GM13977 (cell line): ENCODE measurements around the gene GRAMD1A.
A peak's percentile ranks its signal among the peaks of the same experiment; 100 is the strongest.

Experiments used
- DNase-seq: peaks from one replicate; pipeline ENCODE4 v3.0.0; 2012; ENCODE audit warnings: low spot score
- in situ Hi-C: fragments of 300-500 bp; cut with MboI; formaldehyde crosslinking; loops from one replicate; pipeline ENCODE4 v1.12.0; 2022; ENCODE audit warnings: low sequenced_read_pairs, low pct_unique_long_range_greater_than_20kb, mixed read lengths, inconsistent platforms; ENCODE audit not compliant: unreplicated experiment
- TF ChIP-seq, protein P1 (sequence below): IDR thresholded peaks from 2 replicates; pipeline ENCODE4 v1.5.1; 2012; ENCODE audit warnings: mild to moderate bottlenecking, control low read depth; ENCODE audit not compliant: insufficient read depth; ENCODE audit errors: extremely low read depth, missing control alignments

GRAMD1A gene

DNA sequence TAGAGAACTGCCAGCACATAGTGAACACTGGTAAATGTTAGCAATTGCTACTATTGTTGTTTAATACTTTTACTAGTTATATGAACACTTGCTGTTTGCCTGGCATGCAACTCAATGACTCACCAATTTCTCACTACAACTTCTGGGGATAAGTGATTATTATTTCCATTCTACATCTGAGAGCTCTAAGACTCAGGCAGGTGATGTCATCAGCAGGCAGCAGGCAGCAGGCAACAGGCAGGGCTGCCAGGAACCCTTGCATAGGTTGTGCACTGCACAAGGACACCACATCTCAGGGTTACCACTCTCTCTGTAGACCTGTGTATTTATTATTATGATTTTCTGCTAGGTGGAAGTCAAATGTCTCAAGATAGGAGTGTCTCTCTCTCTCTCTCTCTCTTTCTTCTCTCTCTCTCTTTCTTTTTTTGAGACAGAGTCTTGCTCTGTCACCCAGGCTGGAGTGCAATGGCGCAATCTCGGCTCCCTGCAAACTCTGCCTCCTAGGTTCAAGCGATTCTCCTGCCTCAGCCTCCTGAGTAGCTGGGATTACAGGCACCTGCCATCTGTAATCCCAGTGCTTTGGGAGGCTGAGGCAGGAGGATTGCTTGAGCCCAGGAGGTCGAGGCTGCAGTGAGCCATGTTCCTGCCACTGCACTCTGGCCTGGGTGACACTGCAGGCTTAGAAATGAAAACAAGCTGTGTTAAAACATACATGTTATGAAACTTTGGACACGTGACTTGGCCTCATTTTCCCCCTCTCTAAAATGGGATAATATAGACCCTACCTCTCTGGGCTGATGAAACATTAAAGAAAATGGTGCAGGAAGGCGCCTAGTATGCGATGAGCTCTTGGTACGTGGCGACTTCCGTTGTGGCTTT, 64.1 kb downstream of the GRAMD1A start:
- TF ChIP-seq, protein P1, sequence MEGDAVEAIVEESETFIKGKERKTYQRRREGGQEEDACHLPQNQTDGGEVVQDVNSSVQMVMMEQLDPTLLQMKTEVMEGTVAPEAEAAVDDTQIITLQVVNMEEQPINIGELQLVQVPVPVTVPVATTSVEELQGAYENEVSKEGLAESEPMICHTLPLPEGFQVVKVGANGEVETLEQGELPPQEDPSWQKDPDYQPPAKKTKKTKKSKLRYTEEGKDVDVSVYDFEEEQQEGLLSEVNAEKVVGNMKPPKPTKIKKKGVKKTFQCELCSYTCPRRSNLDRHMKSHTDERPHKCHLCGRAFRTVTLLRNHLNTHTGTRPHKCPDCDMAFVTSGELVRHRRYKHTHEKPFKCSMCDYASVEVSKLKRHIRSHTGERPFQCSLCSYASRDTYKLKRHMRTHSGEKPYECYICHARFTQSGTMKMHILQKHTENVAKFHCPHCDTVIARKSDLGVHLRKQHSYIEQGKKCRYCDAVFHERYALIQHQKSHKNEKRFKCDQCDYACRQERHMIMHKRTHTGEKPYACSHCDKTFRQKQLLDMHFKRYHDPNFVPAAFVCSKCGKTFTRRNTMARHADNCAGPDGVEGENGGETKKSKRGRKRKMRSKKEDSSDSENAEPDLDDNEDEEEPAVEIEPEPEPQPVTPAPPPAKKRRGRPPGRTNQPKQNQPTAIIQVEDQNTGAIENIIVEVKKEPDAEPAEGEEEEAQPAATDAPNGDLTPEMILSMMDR = no peak
- in situ Hi-C loops = no loop called here
- no peak for DNase-seq

DNA sequence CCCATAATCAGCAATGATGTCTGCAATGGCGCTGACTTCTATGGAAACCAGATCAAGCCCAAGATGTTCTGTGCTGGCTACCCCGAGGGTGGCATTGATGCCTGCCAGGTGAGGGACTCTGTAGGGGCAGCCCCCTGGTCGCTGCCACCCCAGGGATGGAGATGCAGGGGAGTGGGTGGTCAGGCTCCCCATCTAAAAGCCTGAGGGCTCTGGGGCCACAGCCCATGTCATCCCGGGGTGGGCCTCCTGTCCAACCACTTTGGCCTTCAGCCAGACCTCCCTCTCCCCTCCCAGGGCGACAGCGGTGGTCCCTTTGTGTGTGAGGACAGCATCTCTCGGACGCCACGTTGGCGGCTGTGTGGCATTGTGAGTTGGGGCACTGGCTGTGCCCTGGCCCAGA, 65.5 kb downstream of the GRAMD1A start:
- TF ChIP-seq, protein P1 = no peak
- in situ Hi-C loops = no loop called here
- DNase-seq = no peak

DNA sequence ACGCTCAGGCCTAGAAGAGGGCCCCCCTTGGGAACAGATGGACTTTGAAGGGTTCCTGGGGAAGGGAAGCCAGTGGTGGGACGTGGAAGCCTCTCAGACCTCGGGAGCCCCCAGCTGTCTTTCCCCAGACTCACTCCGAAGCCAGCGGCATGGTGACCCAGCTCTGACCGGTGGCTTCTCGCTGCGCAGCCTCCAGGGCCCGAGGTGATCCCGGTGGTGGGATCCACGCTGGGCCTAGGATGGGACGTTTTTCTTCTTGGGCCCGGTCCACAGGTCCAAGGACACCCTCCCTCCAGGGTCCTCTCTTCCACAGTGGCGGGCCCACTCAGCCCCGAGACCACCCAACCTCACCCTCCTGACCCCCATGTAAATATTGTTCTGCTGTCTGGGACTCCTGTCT, 66.0 kb downstream of the GRAMD1A start:
- in situ Hi-C loops = no loop called here
- TF ChIP-seq, protein P1 = no peak
- DNase-seq = no peak

DNA sequence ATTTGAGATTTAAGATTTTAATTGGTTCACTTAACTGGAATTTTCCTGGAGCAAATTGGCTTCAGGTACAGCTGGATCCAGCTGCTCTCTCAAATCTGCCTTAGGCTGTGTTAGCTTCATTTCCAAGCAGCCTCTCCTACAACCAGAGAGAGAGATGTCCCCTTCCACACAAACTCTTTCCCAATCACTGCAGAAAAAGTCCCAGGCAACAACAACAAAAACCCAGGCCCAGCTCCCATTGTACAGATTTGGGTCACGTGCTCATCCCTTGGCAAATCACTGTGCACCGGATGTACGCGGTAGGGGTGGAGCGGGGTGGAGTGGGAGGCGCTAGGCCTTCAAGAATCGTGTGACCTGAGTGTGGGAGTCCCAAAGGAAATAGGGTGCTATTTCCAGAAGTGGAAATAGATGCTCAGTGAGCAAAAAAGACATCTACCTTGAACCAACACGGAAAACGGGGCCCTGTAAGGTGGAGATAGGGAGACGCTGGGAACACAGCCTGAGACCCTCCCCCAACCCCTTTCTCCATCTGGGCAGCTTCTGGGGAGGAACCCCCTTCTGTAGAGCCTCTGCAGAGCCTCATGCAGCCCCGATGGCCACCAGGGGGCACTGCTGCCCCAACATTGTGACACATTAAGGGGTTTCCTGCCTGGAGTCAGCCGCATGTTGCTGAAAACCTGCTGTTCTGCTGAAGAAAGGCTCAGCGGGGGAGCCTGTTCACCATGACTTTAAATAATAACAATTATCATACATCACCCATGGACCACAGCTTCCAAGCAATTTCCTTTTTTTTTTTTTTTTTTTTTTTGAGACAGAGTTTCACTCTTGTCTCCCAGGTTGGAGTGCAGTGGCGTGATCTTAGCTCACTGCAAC, 66.8 kb downstream of the GRAMD1A start:
- in situ Hi-C loops = no loop called here
- peak; percentile 92 for DNase-seq
- TF ChIP-seq, protein P1 = peak; percentile 93

DNA sequence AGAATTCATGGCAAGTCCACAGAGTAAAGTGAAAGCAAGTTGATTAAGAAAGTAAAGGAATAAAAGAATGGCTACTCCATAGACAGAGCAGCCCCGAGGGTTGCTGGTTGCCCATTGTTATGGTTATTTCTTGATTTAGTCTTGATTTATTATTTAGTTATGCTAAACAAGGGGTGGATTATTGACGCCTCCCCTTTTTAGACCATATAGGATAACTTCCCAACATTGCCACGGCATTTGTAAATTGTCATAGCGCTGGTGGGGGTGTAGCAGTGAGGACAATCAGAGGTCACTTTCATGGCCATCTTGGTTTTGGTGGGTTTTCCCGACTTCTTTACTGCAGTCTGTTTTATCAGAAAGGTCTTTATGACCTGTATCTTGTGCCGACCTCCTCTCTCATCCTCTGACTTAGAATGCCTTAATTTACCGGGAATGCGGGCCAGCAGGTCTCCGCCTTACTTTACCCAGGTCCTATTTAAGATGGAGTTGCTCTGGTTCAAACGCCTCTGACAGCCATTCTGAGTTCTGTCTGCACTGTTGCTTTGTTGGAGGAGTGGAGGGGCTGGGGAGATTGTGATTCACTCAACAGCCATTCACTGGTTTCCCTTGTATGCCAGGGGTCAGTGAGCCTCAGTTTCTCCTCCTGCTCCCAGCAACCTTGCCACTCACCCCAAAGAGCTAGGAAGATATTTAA, 69.0 kb downstream of the GRAMD1A start:
- in situ Hi-C loops = no loop called here
- TF ChIP-seq, protein P1 = no peak
- no peak for DNase-seq

DNA sequence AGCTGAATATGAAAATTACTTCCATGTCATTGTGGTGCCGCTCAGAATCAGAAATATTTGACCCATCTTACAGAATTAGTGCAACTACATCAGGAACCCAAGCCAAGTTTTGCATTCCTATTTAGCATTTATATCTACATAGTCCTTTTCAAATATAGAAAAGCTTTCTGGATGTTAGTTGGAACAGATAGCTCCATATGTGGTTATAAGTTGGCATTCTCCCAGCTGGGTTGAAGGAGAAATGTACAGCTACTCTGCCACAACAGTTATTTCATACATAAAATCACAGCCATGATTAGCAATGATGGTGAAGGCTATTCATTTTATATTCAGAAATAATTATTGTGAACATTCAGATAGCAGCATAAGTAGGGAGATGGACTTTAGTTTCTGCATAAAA, 69.6 kb downstream of the GRAMD1A start:
- in situ Hi-C loops = no loop called here
- TF ChIP-seq, protein P1 = no peak
- no peak for DNase-seq
